Erythroblast (primary cell): ENCODE data around the gene GSTM1.

Experiments
- GATA1 ChIP-seq: IDR thresholded peaks from 2 replicates; pipeline ENCODE4 v1.6.1; 2011; ENCODE audit warnings: low read depth, mild to moderate bottlenecking, control low read depth, low read length, moderate library complexity
- POLR2A ChIP-seq: IDR thresholded peaks from 2 replicates; pipeline ENCODE4 v1.6.1; 2011; ENCODE audit warnings: mild to moderate bottlenecking, low read length

- no peak for TF ChIP-seq POLR2A
- no peak for TF ChIP-seq GATA1
Measured at GRCh38 chr1:109657970-109658369, 29.6 kb upstream of the GSTM1 start.
